Measurements from ENCODE around the gene ATP8B1.

DNA sequence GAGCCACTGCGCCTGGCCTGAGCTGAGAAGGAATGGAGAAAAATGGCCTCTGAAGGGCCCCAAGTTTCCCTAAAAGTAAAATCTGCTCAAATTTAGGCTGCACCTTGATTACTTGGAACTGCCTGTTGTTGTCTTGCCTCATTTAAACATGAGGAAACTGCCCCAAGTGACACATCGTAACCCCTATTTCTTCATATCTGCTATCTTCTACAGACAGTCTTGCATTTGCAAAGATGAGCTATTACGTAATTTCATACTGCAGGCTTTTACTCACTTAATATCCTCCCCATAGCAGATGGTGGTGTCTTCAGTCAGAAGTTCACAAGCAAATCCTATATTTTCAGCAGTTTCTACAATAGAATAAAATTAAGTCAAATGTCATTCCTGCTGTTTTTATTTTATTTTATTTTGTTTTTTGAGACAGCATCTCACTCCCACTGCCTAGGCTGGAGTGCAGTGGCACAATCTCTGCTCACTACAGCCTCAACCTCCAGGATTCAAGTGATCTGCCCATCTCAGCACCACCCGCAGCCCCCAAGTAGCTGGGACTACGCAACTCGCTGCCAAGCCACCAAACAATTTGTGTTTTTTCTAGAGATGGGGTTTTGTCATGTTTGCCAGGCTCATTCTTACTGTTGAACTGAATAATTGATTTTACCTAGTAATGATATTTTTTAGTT is 136.2 kb downstream of the ATP8B1 start:
- TF ChIP-seq, protein P1, sequence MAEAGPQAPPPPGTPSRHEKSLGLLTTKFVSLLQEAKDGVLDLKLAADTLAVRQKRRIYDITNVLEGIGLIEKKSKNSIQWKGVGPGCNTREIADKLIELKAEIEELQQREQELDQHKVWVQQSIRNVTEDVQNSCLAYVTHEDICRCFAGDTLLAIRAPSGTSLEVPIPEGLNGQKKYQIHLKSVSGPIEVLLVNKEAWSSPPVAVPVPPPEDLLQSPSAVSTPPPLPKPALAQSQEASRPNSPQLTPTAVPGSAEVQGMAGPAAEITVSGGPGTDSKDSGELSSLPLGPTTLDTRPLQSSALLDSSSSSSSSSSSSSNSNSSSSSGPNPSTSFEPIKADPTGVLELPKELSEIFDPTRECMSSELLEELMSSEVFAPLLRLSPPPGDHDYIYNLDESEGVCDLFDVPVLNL (CRISPR knock-in tag; IDR thresholded peaks at IDR 0.05; ENCODE audit: low read depth): no peak
- TF ChIP-seq POLR2A (conservative IDR thresholded peaks at IDR 0.05): no peak
- peak; percentile 68 to 76 for TF ChIP-seq KDM1A (IDR thresholded peaks at IDR 0.05)
- no peak for TF ChIP-seq POLR2AphosphoS2 (IDR thresholded peaks at IDR 0.05; ENCODE audit: low read length)
- no peak for TF ChIP-seq OTX1 (CRISPR knock-in tag; IDR thresholded peaks at IDR 0.05)
